Kidney (tissue), 14 donors: ENCODE data around the gene FSHR. TPM values are rescaled to one million over a fixed set of nuclear protein-coding genes. Genes with fewer than 3 reads are reported as not detected.

Experiments used
- DNase-seq, 5 donors: peaks; one replicate each; pipeline ENCODE4 v3.0.0-alpha.2; 2013 to 2020
- FAIRE-seq: peaks from 2 replicates; lab custom pipeline; 2012; peaks lifted over from hg19 to GRCh38; lab: Jason Lieb, UNC
- H3K27ac ChIP-seq, 2 donors: one replicate each; pipeline ENCODE4 v1.7.0; 2013; ENCODE audit warnings: low read depth in 2 of 2, low read length in 2 of 2, inconsistent platforms in 1 of 2
- H3K27me3 ChIP-seq: one replicate; pipeline ENCODE4 v1.7.1; 2013; ENCODE audit warnings: low read length, inconsistent platforms; ENCODE audit not compliant: control insufficient read depth, insufficient read depth
- H3K36me3 ChIP-seq, 3 donors: one replicate each; pipeline versions ENCODE4 v1.7.0 to v1.7.1; 2013; ENCODE audit warnings: low read length in 3 of 3, control low read depth in 1 of 3, inconsistent platforms in 1 of 3; ENCODE audit not compliant: insufficient read depth in 3 of 3, control insufficient read depth in 2 of 3
- H3K4me1 ChIP-seq, 3 donors: one replicate each; pipeline versions ENCODE4 v1.7.0 to v1.7.1; 2013; ENCODE audit warnings: low read length in 3 of 3, inconsistent platforms in 1 of 3, low read depth in 1 of 3; ENCODE audit not compliant: control insufficient read depth in 2 of 3, insufficient read depth in 2 of 3
- H3K4me3 ChIP-seq, 3 donors: one replicate each; pipeline versions ENCODE4 v1.7.0 to v1.8.1; 2013; ENCODE audit warnings: low read length in 3 of 3, control low read depth in 1 of 3, inconsistent platforms in 1 of 3
- H3K9ac ChIP-seq, 3 donors: one replicate each; pipeline versions ENCODE4 v1.7.0 to v1.7.1; 2013; ENCODE audit warnings: low read length in 3 of 3, control low read depth in 1 of 3, inconsistent platforms in 1 of 3
- H3K9me3 ChIP-seq, 3 donors: one replicate each; pipeline versions ENCODE4 v1.7.0 to v1.7.1; 2013; ENCODE audit warnings: low read length in 3 of 3, control low read depth in 1 of 3, inconsistent platforms in 1 of 3; ENCODE audit not compliant: control insufficient read depth in 2 of 3, insufficient read depth in 1 of 3
- CTCF ChIP-seq: IDR thresholded peaks from 3 replicates; pipeline ENCODE4 v1.5.1; 2012; ENCODE audit warnings: mild to moderate bottlenecking, moderate library complexity, borderline replicate concordance; ENCODE audit not compliant: insufficient read depth; ENCODE audit errors: extremely low read depth
- intact Hi-C: fragments of 100-400 bp; cut with DNase I; formaldehyde crosslinking; loops from one replicate; pipeline ENCODE4 v1.11.1; 2022
- microRNA-seq: library from miRNA; unstranded; fragments of <30 nt; microRNA quantifications from one replicate; pipeline ENCODE4 v1.2.0, GENCODE V29; 2020
- polyA plus RNA-seq: library from polyadenylated mRNA; stranded (reverse); fragments of 350-450 nt; fragmentation: Illumina TruSeq; extraction: RNeasy Lipid Tissue Mini Kit (QIAGEN cat#74804); gene quantifications from one replicate; pipeline ENCODE4 v1.2.3, GENCODE V29; 2014; ENCODE audit warnings: low read depth, low replicate concordance; ENCODE audit not compliant: insufficient read depth
- total RNA-seq: library from RNA; stranded (reverse); fragmentation: NEBNext Ultra II Directional; extraction: Animal tissue kit (Norgen Biotek cat#: 25700); gene quantifications from one replicate; pipeline ENCODE4 v1.2.1, GENCODE V29; 2021
- donor health status: control.
- donor health status: control.
- donor health status: control.
- donor health status: control.
- donor health status: control.
- donor health status: DM: yes; HTN: yes; CAD: no.
- donor health status: Normal renal cell carcinoma (clear cell type).

Gene FSHR
- total and polyA plus RNA-seq, 2 donors from 2014 or later, result 0.54 TPM; not detected in 1

- DNase-seq, result no peak
- Histone ChIP-seq H3K4me3 (no peak overlapping the region), H3K9ac (no peak overlapping the region), H3K4me1 (no peaks in the 10 kb centered on the region), H3K9me3 (no peaks in the 10 kb centered on the region), H3K27ac (no peak overlapping the region), H3K27me3 (no peaks in the 10 kb centered on the region), H3K36me3 (no peaks in the 10 kb centered on the region)
- intact Hi-C loops, result no loop called here
- no peak for TF ChIP-seq CTCF
- FAIRE-seq, result peak; percentile 76
Observed at GRCh38 chr2:48914477-48915089, 239.7 kb downstream of the FSHR start.

Small RNA genes lying within 50 kb of the gene (microRNA-seq; reads per million reads assigned to microRNA genes)
- gene MIR548BA, result not detected
